ENCODE data around the gene RELL1. TPM values are rescaled to one million over a fixed set of nuclear protein-coding genes. Genes with fewer than 3 reads are reported as not detected.
A peak's percentile ranks its signal among the peaks of the same experiment; 100 is the strongest.

RELL1 gene
- polyA plus RNA-seq, 1 donor, result 20.3 TPM

GRCh38 chr4:37652747-37653527 is 33.2 kb downstream of the RELL1 start:
- Histone ChIP-seq H3K4me1 (ENCODE audit: control insufficient read depth, insufficient read depth, low read length) (peaks cover 14% of the 10 kb centered on the region), H3K36me3 (ENCODE audit: control insufficient read depth, insufficient read depth, low read length) (peaks cover 6% of the 10 kb centered on the region), H3K4me3 (ENCODE audit: low read length) (no peak overlapping the region), H3K27me3 (ENCODE audit: control insufficient read depth, insufficient read depth, low read length) (no peaks in the 10 kb centered on the region), H3K27ac (ENCODE audit: low read length) (peak overlapping the region; percentile 25), H3K9me3 (ENCODE audit: control insufficient read depth, low read depth, low read length) (peaks cover 17% of the 10 kb centered on the region)
- WGBS (ENCODE audit: insufficient coverage, low lambda C conversion rate), result 53% methylated on average over 3 of the region's 4 CpGs
- peak in 1 of 2 donors; percentile 50 for DNase-seq

DNA sequence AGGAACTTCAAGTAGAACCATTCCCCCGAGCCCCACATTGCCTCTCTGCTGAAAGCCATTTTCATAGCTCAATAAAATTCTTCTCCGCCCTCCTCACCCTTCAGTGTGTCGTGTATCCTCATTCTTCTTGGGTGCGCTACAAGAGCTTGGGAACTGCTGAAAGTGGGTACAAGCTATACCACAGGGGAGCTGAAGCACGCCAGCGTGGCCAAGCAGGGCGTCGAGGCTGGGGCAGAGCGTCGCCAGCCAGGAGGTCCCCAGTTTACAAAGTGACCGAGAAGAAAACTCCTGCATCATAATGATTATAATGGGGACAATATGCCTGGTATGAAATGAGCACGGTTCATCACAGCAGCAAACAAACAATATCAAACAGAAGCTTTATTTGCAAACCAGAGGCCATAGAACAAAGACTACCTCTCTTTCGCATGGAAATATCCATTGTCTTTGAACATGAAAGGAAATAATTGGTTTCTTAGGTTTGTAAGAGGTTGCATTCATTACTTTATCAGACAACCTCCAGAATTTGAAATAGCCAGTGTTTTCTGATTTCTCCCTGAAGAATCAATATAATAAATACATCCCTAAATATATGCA is 34.3 kb downstream of the RELL1 start:
- Histone ChIP-seq H3K4me3 (ENCODE audit: low read length) (no peak overlapping the region), H3K27me3 (ENCODE audit: control insufficient read depth, insufficient read depth, low read length) (no peaks in the 10 kb centered on the region), H3K4me1 (ENCODE audit: control insufficient read depth, insufficient read depth, low read length) (peaks cover 19% of the 10 kb centered on the region), H3K27ac (ENCODE audit: low read length) (no peak overlapping the region), H3K36me3 (ENCODE audit: control insufficient read depth, insufficient read depth, low read length) (peaks cover 12% of the 10 kb centered on the region), H3K9me3 (ENCODE audit: control insufficient read depth, low read depth, low read length) (peaks cover 17% of the 10 kb centered on the region)
- DNase-seq, result no peak
- 100% methylated on average over 3 of the region's 13 CpGs for WGBS (ENCODE audit: insufficient coverage, low lambda C conversion rate)

- Histone ChIP-seq H3K9me3 (ENCODE audit: control insufficient read depth, low read depth, low read length) (peaks cover 7% of the 10 kb centered on the region), H3K4me3 (ENCODE audit: low read length) (no peak overlapping the region), H3K27me3 (ENCODE audit: control insufficient read depth, insufficient read depth, low read length) (no peaks in the 10 kb centered on the region), H3K27ac (ENCODE audit: low read length) (no peak overlapping the region), H3K36me3 (ENCODE audit: control insufficient read depth, insufficient read depth, low read length) (peaks cover 20% of the 10 kb centered on the region), H3K4me1 (ENCODE audit: control insufficient read depth, insufficient read depth, low read length) (peaks cover 19% of the 10 kb centered on the region)
- DNase-seq, result no peak
- 100% methylated on average over 3 of the region's 5 CpGs for WGBS (ENCODE audit: insufficient coverage, low lambda C conversion rate)
Observed at GRCh38 chr4:37650481-37650880, 35.7 kb downstream of the RELL1 start.

GRCh38 chr4:37649268-37649667 is 36.9 kb downstream of the RELL1 start:
- 20% methylated on average over 1 of the region's 11 CpGs for WGBS (ENCODE audit: insufficient coverage, low lambda C conversion rate)
- no peak for DNase-seq
- Histone ChIP-seq H3K36me3 (ENCODE audit: control insufficient read depth, insufficient read depth, low read length) (peaks cover 23% of the 10 kb centered on the region), H3K4me3 (ENCODE audit: low read length) (no peak overlapping the region), H3K27me3 (ENCODE audit: control insufficient read depth, insufficient read depth, low read length) (no peaks in the 10 kb centered on the region), H3K9me3 (ENCODE audit: control insufficient read depth, low read depth, low read length) (peaks cover 5% of the 10 kb centered on the region), H3K4me1 (ENCODE audit: control insufficient read depth, insufficient read depth, low read length) (peaks cover 19% of the 10 kb centered on the region), H3K27ac (ENCODE audit: low read length) (no peak overlapping the region)

- WGBS (ENCODE audit: insufficient coverage, low lambda C conversion rate), result 60% methylated on average over 1 of the region's 8 CpGs
- peak; percentile 88 to 94 for DNase-seq
- Histone ChIP-seq H3K4me1 (ENCODE audit: control insufficient read depth, insufficient read depth, low read length) (peaks cover 19% of the 10 kb centered on the region), H3K9me3 (ENCODE audit: control insufficient read depth, low read depth, low read length) (no peaks in the 10 kb centered on the region), H3K27ac (ENCODE audit: low read length) (peak overlapping the region; percentile 65), H3K27me3 (ENCODE audit: control insufficient read depth, insufficient read depth, low read length) (no peaks in the 10 kb centered on the region), H3K4me3 (ENCODE audit: low read length) (no peak overlapping the region), H3K36me3 (ENCODE audit: control insufficient read depth, insufficient read depth, low read length) (peaks cover 25% of the 10 kb centered on the region)
Observed at GRCh38 chr4:37648084-37648817, 37.9 kb downstream of the RELL1 start.

- H3K4me1 ChIP-seq (ENCODE audit: control insufficient read depth, insufficient read depth, low read length), result peaks cover 28% of the 10 kb centered on the region
- H3K36me3 ChIP-seq (ENCODE audit: control insufficient read depth, insufficient read depth, low read length), result peaks cover 28% of the 10 kb centered on the region
- H3K27me3 ChIP-seq (ENCODE audit: control insufficient read depth, insufficient read depth, low read length), result no peaks in the 10 kb centered on the region
- no peak for DNase-seq
- no peaks in the 10 kb centered on the region for H3K9me3 ChIP-seq (ENCODE audit: control insufficient read depth, low read depth, low read length)
- H3K27ac ChIP-seq (ENCODE audit: low read length), result no peak overlapping the region
- WGBS (ENCODE audit: insufficient coverage, low lambda C conversion rate), result 100% methylated on average over 1 of the region's 3 CpGs
- H3K4me3 ChIP-seq (ENCODE audit: low read length), result no peak overlapping the region
Observed at GRCh38 chr4:37646247-37646646, 39.9 kb downstream of the RELL1 start.

DNA sequence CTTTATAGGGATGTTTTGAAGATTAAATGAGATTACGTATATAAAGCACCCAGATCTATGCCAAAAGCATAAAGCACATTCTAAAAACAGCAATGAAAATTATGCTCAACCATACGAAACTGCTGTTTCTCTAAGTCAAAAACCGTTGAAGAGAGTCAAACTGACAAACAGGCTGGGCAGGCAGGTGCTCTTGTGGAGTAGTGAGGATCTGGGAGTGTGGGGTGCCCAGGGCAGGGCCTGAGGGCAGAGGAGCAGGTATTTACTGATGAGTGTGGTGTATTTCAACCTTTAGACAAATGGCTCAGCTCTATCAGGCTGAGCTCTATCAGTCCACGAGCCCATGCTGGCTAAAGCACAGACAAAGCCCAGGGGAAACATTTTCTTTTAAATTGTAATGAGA is 40.4 kb downstream of the RELL1 start:
- Histone ChIP-seq H3K4me3 (ENCODE audit: low read length) (no peak overlapping the region), H3K4me1 (ENCODE audit: control insufficient read depth, insufficient read depth, low read length) (peaks cover 28% of the 10 kb centered on the region), H3K36me3 (ENCODE audit: control insufficient read depth, insufficient read depth, low read length) (peaks cover 28% of the 10 kb centered on the region), H3K9me3 (ENCODE audit: control insufficient read depth, low read depth, low read length) (no peaks in the 10 kb centered on the region), H3K27ac (ENCODE audit: low read length) (no peak overlapping the region), H3K27me3 (ENCODE audit: control insufficient read depth, insufficient read depth, low read length) (no peaks in the 10 kb centered on the region)
- no peak for DNase-seq
- WGBS (ENCODE audit: insufficient coverage, low lambda C conversion rate), result 100% methylated on average over 1 of the region's 4 CpGs

- Histone ChIP-seq H3K4me1 (ENCODE audit: control insufficient read depth, insufficient read depth, low read length) (peaks cover 28% of the 10 kb centered on the region), H3K9me3 (ENCODE audit: control insufficient read depth, low read depth, low read length) (no peaks in the 10 kb centered on the region), H3K27ac (ENCODE audit: low read length) (no peak overlapping the region), H3K36me3 (ENCODE audit: control insufficient read depth, insufficient read depth, low read length) (peaks cover 28% of the 10 kb centered on the region), H3K4me3 (ENCODE audit: low read length) (no peak overlapping the region), H3K27me3 (ENCODE audit: control insufficient read depth, insufficient read depth, low read length) (no peaks in the 10 kb centered on the region)
- no peak for DNase-seq
- no CpG with 5 or more reads among the region's 9 CpGs for WGBS (ENCODE audit: insufficient coverage, low lambda C conversion rate)
Observed at GRCh38 chr4:37644962-37645361, 41.2 kb downstream of the RELL1 start.

GRCh38 chr4:37641886-37642849 is 44.0 kb downstream of the RELL1 start:
- Histone ChIP-seq H3K4me1 (ENCODE audit: control insufficient read depth, insufficient read depth, low read length) (peaks cover 10% of the 10 kb centered on the region), H3K27me3 (ENCODE audit: control insufficient read depth, insufficient read depth, low read length) (no peaks in the 10 kb centered on the region), H3K27ac (ENCODE audit: low read length) (no peak overlapping the region), H3K9me3 (ENCODE audit: control insufficient read depth, low read depth, low read length) (no peaks in the 10 kb centered on the region), H3K4me3 (ENCODE audit: low read length) (no peak overlapping the region), H3K36me3 (ENCODE audit: control insufficient read depth, insufficient read depth, low read length) (peaks cover 37% of the 10 kb centered on the region)
- WGBS (ENCODE audit: insufficient coverage, low lambda C conversion rate), result 60% methylated on average over 1 of the region's 11 CpGs
- DNase-seq, result peak in 1 of 2 donors; percentile 30

Measured in large intestine (tissue), 3 donors.